WERI-Rb-1 (cell line): ENCODE results near the gene RASIP1.
"Not testable (repeated sequence)": the region's sequence is repeated elsewhere in the genome, so short reads cannot be mapped to it uniquely, and the experiment has no call there.

Source experiments
- DNase-seq: peaks from one replicate; pipeline ENCODE4 v3.0.0-alpha.2; 2020
- H3K27ac ChIP-seq: fragments of 250-450 bp; sonication (Bioruptor Pico); 2 replicates; pipeline ENCODE4 v1.5.1; 2020; ENCODE audit warnings: mild to moderate bottlenecking, moderate library complexity
- H3K27me3 ChIP-seq: fragments of 250-450 bp; sonication (Bioruptor Pico); 2 replicates; pipeline ENCODE4 v1.5.1; 2021; ENCODE audit warnings: mild to moderate bottlenecking, low read depth, moderate library complexity; ENCODE audit not compliant: insufficient read depth, severe bottlenecking
- H3K36me3 ChIP-seq: fragments of 250-450 bp; sonication (Bioruptor Pico); 2 replicates; pipeline ENCODE4 v1.5.1; 2020; ENCODE audit warnings: mild to moderate bottlenecking, moderate library complexity
- H3K4me3 ChIP-seq: 2 replicates; pipeline ENCODE4 v1.5.1; 2011; ENCODE audit warnings: low read depth, mild to moderate bottlenecking, control low read depth, low read length
- H3K9me3 ChIP-seq: fragments of 250-450 bp; sonication (Bioruptor Pico); 2 replicates; pipeline ENCODE4 v1.5.1; 2021; ENCODE audit warnings: mild to moderate bottlenecking, moderate library complexity; ENCODE audit not compliant: severe bottlenecking
- TF ChIP-seq, protein P1 (sequence below): IDR thresholded peaks from 2 replicates; pipeline ENCODE4 v1.5.1; 2011; ENCODE audit warnings: low read depth, mild to moderate bottlenecking, control low read depth, inconsistent platforms, low read length

RASIP1 gene

GRCh38 chr19:48681127-48681470 is 59.3 kb downstream of the RASIP1 start:
- Histone ChIP-seq H3K9me3 (no peaks in the 10 kb centered on the region), H3K36me3 (no peaks in the 10 kb centered on the region), H3K27me3 (no peaks in the 10 kb centered on the region), H3K4me3 (no peak overlapping the region), H3K27ac (no peak overlapping the region)
- no peak for DNase-seq
- TF ChIP-seq, protein P1, sequence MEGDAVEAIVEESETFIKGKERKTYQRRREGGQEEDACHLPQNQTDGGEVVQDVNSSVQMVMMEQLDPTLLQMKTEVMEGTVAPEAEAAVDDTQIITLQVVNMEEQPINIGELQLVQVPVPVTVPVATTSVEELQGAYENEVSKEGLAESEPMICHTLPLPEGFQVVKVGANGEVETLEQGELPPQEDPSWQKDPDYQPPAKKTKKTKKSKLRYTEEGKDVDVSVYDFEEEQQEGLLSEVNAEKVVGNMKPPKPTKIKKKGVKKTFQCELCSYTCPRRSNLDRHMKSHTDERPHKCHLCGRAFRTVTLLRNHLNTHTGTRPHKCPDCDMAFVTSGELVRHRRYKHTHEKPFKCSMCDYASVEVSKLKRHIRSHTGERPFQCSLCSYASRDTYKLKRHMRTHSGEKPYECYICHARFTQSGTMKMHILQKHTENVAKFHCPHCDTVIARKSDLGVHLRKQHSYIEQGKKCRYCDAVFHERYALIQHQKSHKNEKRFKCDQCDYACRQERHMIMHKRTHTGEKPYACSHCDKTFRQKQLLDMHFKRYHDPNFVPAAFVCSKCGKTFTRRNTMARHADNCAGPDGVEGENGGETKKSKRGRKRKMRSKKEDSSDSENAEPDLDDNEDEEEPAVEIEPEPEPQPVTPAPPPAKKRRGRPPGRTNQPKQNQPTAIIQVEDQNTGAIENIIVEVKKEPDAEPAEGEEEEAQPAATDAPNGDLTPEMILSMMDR = no peak

DNA sequence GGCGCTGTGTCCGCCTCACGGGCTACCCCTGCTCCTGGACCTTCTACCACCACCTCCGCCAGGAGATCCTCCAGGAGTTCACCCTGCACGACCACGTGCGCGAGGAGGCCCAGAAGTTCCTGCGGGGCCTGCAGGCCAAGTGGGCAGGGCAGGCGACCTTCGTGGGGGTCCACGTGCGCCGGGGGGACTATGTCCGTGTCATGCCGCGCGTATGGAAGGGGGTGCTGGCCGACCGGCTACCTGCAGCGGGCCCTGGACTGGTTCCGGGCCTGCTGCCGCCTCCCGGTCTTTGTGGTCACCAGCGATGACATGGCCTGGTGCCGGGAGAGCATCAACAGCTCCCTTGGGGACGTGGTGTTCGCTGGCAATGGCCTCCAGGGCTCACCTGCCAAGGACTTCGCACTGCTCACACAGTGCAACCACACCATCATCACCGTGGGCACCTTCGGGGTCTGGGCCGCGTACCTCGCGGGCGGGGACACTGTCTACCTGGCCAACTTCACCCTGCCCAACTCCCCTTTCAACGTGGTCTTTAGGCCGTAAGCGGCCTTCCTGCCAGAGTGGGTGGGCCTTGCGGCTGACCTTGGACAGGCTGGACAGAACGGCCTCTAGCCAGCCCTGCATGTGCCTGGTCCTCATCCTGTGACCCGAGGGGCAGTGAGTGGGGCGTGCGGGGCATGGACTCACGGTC is 59.8 kb downstream of the RASIP1 start:
- Histone ChIP-seq H3K27me3 (no peaks in the 10 kb centered on the region), H3K36me3 (no peaks in the 10 kb centered on the region), H3K4me3 (no peak overlapping the region), H3K9me3 (no peaks in the 10 kb centered on the region), H3K27ac (no peak overlapping the region)
- no peak for DNase-seq
- TF ChIP-seq, protein P1 = no peak

- not testable (repeated sequence) for DNase-seq, H3K36me3 ChIP-seq, H3K4me3 ChIP-seq, H3K9me3 ChIP-seq, H3K27ac ChIP-seq, H3K27me3 ChIP-seq
Observed at GRCh38 chr19:48680006-48680405, 60.4 kb downstream of the RASIP1 start.

DNA sequence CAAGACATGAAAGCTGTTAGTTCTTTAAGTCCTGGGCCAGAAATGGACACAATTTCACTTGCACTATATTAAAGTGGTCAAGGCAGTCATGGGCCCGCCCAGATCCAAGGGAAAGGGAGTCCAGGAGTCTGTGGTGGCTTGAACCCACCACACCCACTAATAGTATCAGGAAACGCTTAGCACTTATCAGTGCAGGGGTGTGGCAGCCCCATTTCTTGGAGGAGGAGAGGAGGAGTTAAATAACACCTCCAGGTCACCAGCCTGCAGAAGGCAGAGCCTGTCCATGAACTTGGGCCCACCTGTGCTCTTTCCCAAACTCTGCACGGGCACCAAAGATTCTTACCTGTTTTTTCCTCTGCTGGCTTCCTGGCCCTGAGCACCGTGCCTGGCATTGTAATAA is 62.2 kb downstream of the RASIP1 start:
- Histone ChIP-seq H3K27ac (no peak overlapping the region), H3K27me3 (no peaks in the 10 kb centered on the region), H3K36me3 (no peaks in the 10 kb centered on the region), H3K9me3 (no peaks in the 10 kb centered on the region), H3K4me3 (no peak overlapping the region)
- DNase-seq = no peak
- TF ChIP-seq, protein P1 = no peak

DNA sequence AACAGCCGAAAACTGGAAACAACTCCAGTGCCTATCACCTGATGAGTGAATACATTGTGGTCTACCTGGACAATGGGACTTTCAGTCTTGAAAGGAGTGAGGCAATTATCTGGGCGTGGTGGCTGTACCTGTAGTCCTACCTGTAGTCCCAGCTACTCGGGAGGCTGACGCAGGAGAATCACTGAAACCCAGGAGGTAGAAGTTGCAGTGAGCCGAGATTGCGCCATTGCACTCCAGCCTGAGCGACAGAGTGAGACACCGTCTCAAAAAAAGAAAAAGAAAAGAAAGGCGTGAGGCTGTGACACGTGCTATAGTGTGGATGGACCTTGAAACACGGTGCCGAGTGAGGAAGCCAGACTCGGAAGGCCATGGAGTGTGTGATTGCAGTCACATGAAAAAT is 63.5 kb downstream of the RASIP1 start:
- no peaks in the 10 kb centered on the region for H3K27me3 ChIP-seq
- TF ChIP-seq, protein P1 = no peak
- H3K4me3 ChIP-seq = no peak overlapping the region
- H3K27ac ChIP-seq = no peak overlapping the region
- H3K36me3 ChIP-seq = no peaks in the 10 kb centered on the region
- no peaks in the 10 kb centered on the region for H3K9me3 ChIP-seq
- DNase-seq = no peak

- TF ChIP-seq, protein P1 = no peak
- no peaks in the 10 kb centered on the region for H3K27me3 ChIP-seq
- no peaks in the 10 kb centered on the region for H3K36me3 ChIP-seq
- DNase-seq = no peak
- H3K9me3 ChIP-seq = no peaks in the 10 kb centered on the region
- no peak overlapping the region for H3K27ac ChIP-seq
- H3K4me3 ChIP-seq = no peak overlapping the region
Observed at GRCh38 chr19:48676487-48676886, 63.9 kb downstream of the RASIP1 start.
